Neural cell (in vitro differentiated cells): ENCODE results near the gene ACYP2. TPM values are rescaled to one million over a fixed set of nuclear protein-coding genes. Genes with fewer than 3 reads are reported as not detected.

Source experiments
- H2AFZ ChIP-seq: fragments of 200-600, 300-800 bp; sonication (generic), shearing (Covaris generic); 2 replicates; pipeline ENCODE4 v1.6.0; 2014; ENCODE audit warnings: low read depth, mild to moderate bottlenecking, antibody characterized with exemption, low read length, moderate library complexity
- H3F3A ChIP-seq: fragments of 200-600 bp; shearing (Covaris generic); 2 replicates; pipeline ENCODE4 v1.6.1; 2016; ENCODE audit warnings: mild to moderate bottlenecking, moderate library complexity, mixed read lengths, antibody characterized with exemption, low read length; ENCODE audit not compliant: insufficient read depth, poor library complexity, severe bottlenecking
- H3K27ac ChIP-seq: fragments of 200-600, 300-800 bp; sonication (generic), shearing (Covaris generic); 2 replicates; pipeline ENCODE4 v1.5.1; 2014; ENCODE audit warnings: mild to moderate bottlenecking, low read length, moderate library complexity
- H3K27me3 ChIP-seq: fragments of 300-800, 200-600 bp; sonication (generic), shearing (Covaris generic); 2 replicates; pipeline ENCODE4 v1.6.0; 2014; ENCODE audit warnings: mild to moderate bottlenecking, low read depth, low read length, moderate library complexity; ENCODE audit not compliant: insufficient read depth
- H3K36me3 ChIP-seq: fragments of 300-800, 200-600 bp; sonication (generic), shearing (Covaris generic); 2 replicates; pipeline ENCODE4 v1.5.1; 2014; ENCODE audit warnings: mild to moderate bottlenecking, antibody characterized with exemption, low read length, moderate library complexity; ENCODE audit not compliant: insufficient read depth
- H3K4me2 ChIP-seq: fragments of 300-800, 200-600 bp; sonication (generic), shearing (Covaris generic); 2 replicates; pipeline ENCODE4 v1.6.0; 2014; ENCODE audit warnings: mild to moderate bottlenecking, low read length
- H3K4me3 ChIP-seq: fragments of 300-800, 200-600 bp; sonication (generic), shearing (Covaris generic); 2 replicates; pipeline ENCODE4 v1.5.1; 2014; ENCODE audit warnings: mild to moderate bottlenecking, low read length, moderate library complexity
- H3K79me2 ChIP-seq: fragments of 200-600 bp; shearing (Covaris generic); replicated peaks from 2 replicates; pipeline ENCODE4 v1.6.0; 2014; ENCODE audit warnings: mild to moderate bottlenecking, low read length, moderate library complexity; ENCODE audit not compliant: insufficient read depth
- H3K9ac ChIP-seq: fragments of 300-800, 200-600 bp; sonication (generic), shearing (Covaris generic); 2 replicates; pipeline ENCODE4 v1.6.1; 2016; ENCODE audit warnings: mild to moderate bottlenecking, low read length, mixed read lengths
- H3K9me2 ChIP-seq: fragments of 200-600 bp; shearing (Covaris generic); 2 replicates; pipeline ENCODE4 v1.6.1; 2016; ENCODE audit warnings: mild to moderate bottlenecking, low read length, mixed read lengths; ENCODE audit not compliant: insufficient read depth
- H3K9me3 ChIP-seq: fragments of 200-600, 300-800 bp; sonication (generic), shearing (Covaris generic); 2 replicates; pipeline ENCODE4 v1.6.1; 2016; ENCODE audit warnings: mild to moderate bottlenecking, mixed run types, low read length, moderate library complexity, mixed read lengths
- H4K20me1 ChIP-seq: fragments of 200-600 bp; shearing (Covaris generic); 2 replicates; pipeline ENCODE4 v1.6.1; 2016; ENCODE audit warnings: mild to moderate bottlenecking, mixed run types; ENCODE audit not compliant: insufficient read depth
- CTCF ChIP-seq: fragments of 450-650 bp; IDR thresholded peaks from 2 replicates; pipeline ENCODE4 v1.5.1; 2014; ENCODE audit warnings: antibody characterized with exemption, mild to moderate bottlenecking, moderate library complexity; ENCODE audit not compliant: poor library complexity, severe bottlenecking
- EP300 ChIP-seq: fragments of 450-650 bp; conservative IDR thresholded peaks from 2 replicates; pipeline ENCODE4 v1.6.1; 2014; ENCODE audit warnings: antibody characterized with exemption, mild to moderate bottlenecking, moderate library complexity; ENCODE audit not compliant: poor library complexity, severe bottlenecking
- EZH2 ChIP-seq: fragments of 200-600, 300-800 bp; shearing (Covaris generic), sonication (generic); IDR thresholded peaks from 2 replicates; pipeline ENCODE4 v1.6.1; 2014; ENCODE audit warnings: antibody characterized with exemption, low read length, borderline replicate concordance, mild to moderate bottlenecking; ENCODE audit not compliant: insufficient read depth, poor library complexity, severe bottlenecking
- MXI1 ChIP-seq: fragments of 450-650 bp; conservative IDR thresholded peaks from 2 replicates; pipeline ENCODE4 v1.6.1; 2014; ENCODE audit warnings: antibody characterized with exemption, mild to moderate bottlenecking; ENCODE audit not compliant: poor library complexity, severe bottlenecking
- POLR2AphosphoS5 ChIP-seq: IDR thresholded peaks from 2 replicates; pipeline ENCODE4 v1.6.1; 2012
- RAD21 ChIP-seq: fragments of 450-650 bp; conservative IDR thresholded peaks from 2 replicates; pipeline ENCODE4 v1.6.1; 2014; ENCODE audit warnings: antibody characterized with exemption, mild to moderate bottlenecking, moderate library complexity
- SMC3 ChIP-seq: fragments of 450-650 bp; conservative IDR thresholded peaks from 2 replicates; pipeline ENCODE4 v1.6.1; 2014; ENCODE audit warnings: antibody characterized with exemption, mild to moderate bottlenecking, moderate library complexity; ENCODE audit not compliant: poor library complexity
- TAF1 ChIP-seq: IDR thresholded peaks from 2 replicates; pipeline ENCODE4 v1.6.1; 2012; ENCODE audit warnings: low read depth
- polyA plus RNA-seq: library from polyadenylated mRNA; depleted of rRNA; stranded (reverse); fragments of >200 nt; gene quantifications from 2 replicates; pipeline ENCODE4 v1.2.3, GENCODE V29; 2014
- TF ChIP-seq, protein P1 (sequence below): IDR thresholded peaks from 2 replicates; pipeline ENCODE4 v1.6.1; 2012; ENCODE audit warnings: borderline replicate concordance

ACYP2 gene
- polyA plus RNA-seq, 1 donor from 2014 or later: 48.2 TPM

DNA sequence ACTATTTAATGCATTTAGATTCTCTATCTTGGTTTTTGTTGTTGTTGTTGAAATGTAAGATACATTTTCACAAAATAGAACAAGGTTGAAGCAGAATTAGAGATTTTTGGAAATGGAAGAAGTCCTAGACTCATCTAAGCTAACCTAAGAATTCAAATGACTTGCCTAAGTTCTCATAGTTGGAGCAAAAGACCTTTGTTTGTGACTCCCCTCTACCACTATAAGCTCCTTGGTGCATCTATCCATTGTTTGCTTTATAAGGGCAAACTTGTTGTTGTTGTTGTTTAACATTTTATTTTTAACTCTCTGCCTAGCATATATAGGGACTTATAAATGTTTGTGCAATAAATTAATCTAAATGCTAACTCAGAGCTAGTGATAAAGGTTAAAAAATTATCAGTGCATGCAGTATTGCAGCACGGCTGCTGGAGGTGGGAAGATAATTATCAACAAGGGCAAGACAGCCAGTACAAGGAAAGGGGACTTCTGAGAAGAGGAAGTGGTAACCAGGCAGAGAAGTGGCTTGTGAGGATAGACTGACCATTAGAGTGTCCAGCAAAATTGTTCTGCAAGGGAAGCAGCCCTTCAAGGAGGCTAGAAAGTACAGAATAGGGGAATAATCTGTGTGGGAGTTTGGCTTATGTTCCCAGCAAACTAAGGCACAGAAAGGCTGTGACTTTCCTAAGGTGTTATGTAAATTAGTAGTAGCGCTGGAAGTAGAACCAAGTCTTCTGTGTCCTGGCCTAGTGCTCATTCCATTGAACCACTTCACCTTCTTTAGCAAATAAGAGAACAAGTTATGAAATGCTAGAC is 38.1 kb upstream of the ACYP2 start:
- no peak overlapping the region for H2AFZ ChIP-seq
- H4K20me1 ChIP-seq: no peaks in the 10 kb centered on the region
- H3K9me2 ChIP-seq: no peaks in the 10 kb centered on the region
- H3K4me2 ChIP-seq: no peak overlapping the region
- no peaks in the 10 kb centered on the region for H3K27me3 ChIP-seq
- no peak overlapping the region for H3K9ac ChIP-seq
- H3K9me3 ChIP-seq: no peaks in the 10 kb centered on the region
- no peaks in the 10 kb centered on the region for H3K79me2 ChIP-seq
- TF ChIP-seq TAF1: no peak
- TF ChIP-seq RAD21: no peak
- no peak for TF ChIP-seq EP300
- no peak for TF ChIP-seq CTCF
- H3K4me3 ChIP-seq: no peak overlapping the region
- H3F3A ChIP-seq: no peaks in the 10 kb centered on the region
- H3K27ac ChIP-seq: no peak overlapping the region
- H3K36me3 ChIP-seq: no peaks in the 10 kb centered on the region

GRCh38 chr2:54079331-54079730 is 36.1 kb upstream of the ACYP2 start:
- H3K9ac ChIP-seq: no peak overlapping the region
- no peaks in the 10 kb centered on the region for H3K9me3 ChIP-seq
- no peaks in the 10 kb centered on the region for H3F3A ChIP-seq
- H3K27me3 ChIP-seq: no peaks in the 10 kb centered on the region
- H3K79me2 ChIP-seq: no peaks in the 10 kb centered on the region
- H3K4me2 ChIP-seq: no peak overlapping the region
- no peak overlapping the region for H2AFZ ChIP-seq
- no peaks in the 10 kb centered on the region for H4K20me1 ChIP-seq
- no peak overlapping the region for H3K27ac ChIP-seq
- TF ChIP-seq EP300: no peak
- H3K9me2 ChIP-seq: no peaks in the 10 kb centered on the region
- no peak overlapping the region for H3K4me3 ChIP-seq
- H3K36me3 ChIP-seq: no peaks in the 10 kb centered on the region

DNA sequence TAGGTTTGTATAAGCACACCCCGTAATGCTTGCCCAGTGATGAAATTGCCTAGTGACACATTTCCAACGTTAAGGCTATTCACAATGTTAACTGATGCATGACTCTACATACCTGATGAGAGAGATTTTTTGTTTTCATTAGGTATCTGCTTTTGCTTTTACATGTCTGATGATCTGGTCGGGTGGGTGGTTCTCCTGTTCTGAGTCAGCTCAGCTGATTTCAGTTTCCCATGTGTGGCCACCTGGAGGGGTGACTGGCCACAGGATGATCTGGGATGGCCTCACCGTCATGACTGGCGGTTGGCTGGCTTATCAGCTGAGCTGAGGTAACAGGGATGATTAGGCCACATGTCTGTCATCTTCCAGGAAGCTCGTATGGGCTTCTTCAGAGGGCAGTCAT is 33.8 kb upstream of the ACYP2 start:
- no peaks in the 10 kb centered on the region for H4K20me1 ChIP-seq
- no peak for TF ChIP-seq CTCF
- TF ChIP-seq, protein P1, sequence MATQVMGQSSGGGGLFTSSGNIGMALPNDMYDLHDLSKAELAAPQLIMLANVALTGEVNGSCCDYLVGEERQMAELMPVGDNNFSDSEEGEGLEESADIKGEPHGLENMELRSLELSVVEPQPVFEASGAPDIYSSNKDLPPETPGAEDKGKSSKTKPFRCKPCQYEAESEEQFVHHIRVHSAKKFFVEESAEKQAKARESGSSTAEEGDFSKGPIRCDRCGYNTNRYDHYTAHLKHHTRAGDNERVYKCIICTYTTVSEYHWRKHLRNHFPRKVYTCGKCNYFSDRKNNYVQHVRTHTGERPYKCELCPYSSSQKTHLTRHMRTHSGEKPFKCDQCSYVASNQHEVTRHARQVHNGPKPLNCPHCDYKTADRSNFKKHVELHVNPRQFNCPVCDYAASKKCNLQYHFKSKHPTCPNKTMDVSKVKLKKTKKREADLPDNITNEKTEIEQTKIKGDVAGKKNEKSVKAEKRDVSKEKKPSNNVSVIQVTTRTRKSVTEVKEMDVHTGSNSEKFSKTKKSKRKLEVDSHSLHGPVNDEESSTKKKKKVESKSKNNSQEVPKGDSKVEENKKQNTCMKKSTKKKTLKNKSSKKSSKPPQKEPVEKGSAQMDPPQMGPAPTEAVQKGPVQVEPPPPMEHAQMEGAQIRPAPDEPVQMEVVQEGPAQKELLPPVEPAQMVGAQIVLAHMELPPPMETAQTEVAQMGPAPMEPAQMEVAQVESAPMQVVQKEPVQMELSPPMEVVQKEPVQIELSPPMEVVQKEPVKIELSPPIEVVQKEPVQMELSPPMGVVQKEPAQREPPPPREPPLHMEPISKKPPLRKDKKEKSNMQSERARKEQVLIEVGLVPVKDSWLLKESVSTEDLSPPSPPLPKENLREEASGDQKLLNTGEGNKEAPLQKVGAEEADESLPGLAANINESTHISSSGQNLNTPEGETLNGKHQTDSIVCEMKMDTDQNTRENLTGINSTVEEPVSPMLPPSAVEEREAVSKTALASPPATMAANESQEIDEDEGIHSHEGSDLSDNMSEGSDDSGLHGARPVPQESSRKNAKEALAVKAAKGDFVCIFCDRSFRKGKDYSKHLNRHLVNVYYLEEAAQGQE: no peak
- TF ChIP-seq POLR2AphosphoS5: no peak
- TF ChIP-seq RAD21: no peak
- TF ChIP-seq EZH2: no peak
- TF ChIP-seq SMC3: no peak
- TF ChIP-seq MXI1: no peak
- TF ChIP-seq TAF1: no peak
- TF ChIP-seq EP300: no peak
- no peak overlapping the region for H2AFZ ChIP-seq
- H3K27me3 ChIP-seq: no peaks in the 10 kb centered on the region
- H3K27ac ChIP-seq: no peak overlapping the region
- H3K9ac ChIP-seq: no peak overlapping the region
- no peaks in the 10 kb centered on the region for H3F3A ChIP-seq
- H3K79me2 ChIP-seq: no peaks in the 10 kb centered on the region
- H3K4me3 ChIP-seq: no peak overlapping the region
- no peaks in the 10 kb centered on the region for H3K36me3 ChIP-seq
- H3K9me2 ChIP-seq: no peaks in the 10 kb centered on the region
- no peak overlapping the region for H3K4me2 ChIP-seq
- H3K9me3 ChIP-seq: no peaks in the 10 kb centered on the region
